ENCODE measurements around the gene TMX2.
A peak's percentile ranks its signal among the peaks of the same experiment; 100 is the strongest.
"Not testable (repeated sequence)": the region's sequence is repeated elsewhere in the genome, so short reads cannot be mapped to it uniquely, and the experiment has no call there.

Gene TMX2

GRCh38 chr11:57716726-57717125, 4.3 kb downstream of the TMX2 start:
- DNase-seq, result not testable (repeated sequence)

GRCh38 chr11:57727185-57727584, 14.8 kb downstream of the TMX2 start:
- no peak for DNase-seq

- DNase-seq, result no peak
These were observed 16.4 kb downstream of the TMX2 start for GRCh38 chr11:57728829-57729228.

- no peak for DNase-seq
These were observed 17.1 kb downstream of the TMX2 start for GRCh38 chr11:57729479-57729878.

GRCh38 chr11:57732661-57733060, 20.3 kb downstream of the TMX2 start:
- DNase-seq, result no peak

GRCh38 chr11:57735619-57736298, 23.4 kb downstream of the TMX2 start:
- no peak for DNase-seq

- peak; percentile 98 for DNase-seq
These were observed 29.0 kb downstream of the TMX2 start, which contains the start of gene SELENOH for GRCh38 chr11:57741132-57742086. TSS of gene SELENOH (plus strand) at chr11:57741491. CDS start at chr11:57741596, 105 bp downstream.

GRCh38 chr11:57742087-57742452, 29.7 kb downstream of the TMX2 start:
- no peak for DNase-seq

- no peak for DNase-seq
These were observed 32.0 kb downstream of the TMX2 start for GRCh38 chr11:57744357-57744756.

- no peak for DNase-seq
These were observed 32.8 kb downstream of the TMX2 start for GRCh38 chr11:57745206-57745605.

GRCh38 chr11:57746920-57747319, 34.5 kb downstream of the TMX2 start:
- no peak for DNase-seq

GRCh38 chr11:57751176-57751575, 38.8 kb downstream of the TMX2 start:
- no peak for DNase-seq

GRCh38 chr11:57751676-57752253, 39.4 kb downstream of the TMX2 start, which contains the start of gene BTBD18:
TSS of gene BTBD18 (minus strand) at chr11:57751819. CDS start at chr11:57751188, 631 bp downstream.
- no peak for DNase-seq

GRCh38 chr11:57752954-57753353, 40.6 kb downstream of the TMX2 start:
- no peak for DNase-seq

GRCh38 chr11:57758174-57758573, 45.8 kb downstream of the TMX2 start:
- no peak for DNase-seq

GRCh38 chr11:57761301-57762234, 49.2 kb downstream of the TMX2 start, which contains the start of gene CTNND1:
TSS of gene CTNND1 (plus strand) at chr11:57761802. CDS start at chr11:57791479, 29,677 bp downstream.
- peak; percentile 88 for DNase-seq

GRCh38 chr11:57762235-57762861, 50.0 kb downstream of the TMX2 start:
- no peak for DNase-seq

- DNase-seq, result no peak
These were observed 51.2 kb downstream of the TMX2 start for GRCh38 chr11:57763568-57763967.

- no peak for DNase-seq
These were observed 51.6 kb downstream of the TMX2 start for GRCh38 chr11:57764021-57764420.

- DNase-seq, result no peak
These were observed 52.2 kb downstream of the TMX2 start for GRCh38 chr11:57764566-57764965.

GRCh38 chr11:57764972-57765371, 52.6 kb downstream of the TMX2 start:
- DNase-seq, result no peak

- no peak for DNase-seq
These were observed 58.4 kb downstream of the TMX2 start for GRCh38 chr11:57770793-57771192.
